Loucy (cell line): ENCODE results near the gene TMPO.
A peak's percentile ranks its signal among the peaks of the same experiment; 100 is the strongest.

ENCODE experiments used
- H2AFZ ChIP-seq: fragments of 200-600 bp; sonication (generic); 2 replicates; pipeline ENCODE4 v1.6.0; 2016; ENCODE audit warnings: antibody characterized with exemption, mild to moderate bottlenecking, low read length, moderate library complexity
- H3F3A ChIP-seq: fragments of 200-600 bp; 2 replicates; pipeline ENCODE4 v1.6.0; 2016; ENCODE audit warnings: antibody characterized with exemption, low read depth, mild to moderate bottlenecking
- H3K27me3 ChIP-seq: fragments of 200-600 bp; sonication (generic); 2 replicates; pipeline ENCODE4 v1.6.1; 2014; ENCODE audit warnings: low read length, mild to moderate bottlenecking; ENCODE audit not compliant: insufficient read depth, poor library complexity, severe bottlenecking
- H3K36me3 ChIP-seq: fragments of 200-600 bp; sonication (generic); 2 replicates; pipeline ENCODE4 v1.6.1; 2016; ENCODE audit warnings: low read length; ENCODE audit not compliant: insufficient read depth
- H3K4me1 ChIP-seq: fragments of 200-600 bp; sonication (generic); 2 replicates; pipeline ENCODE4 v1.5.1; 2014; ENCODE audit warnings: low read length, mild to moderate bottlenecking; ENCODE audit not compliant: insufficient read depth, poor library complexity, severe bottlenecking
- H3K4me2 ChIP-seq: fragments of 200-600 bp; sonication (generic); 2 replicates; pipeline ENCODE4 v1.6.0; 2014; ENCODE audit warnings: antibody characterized with exemption, low read length, low read depth, mild to moderate bottlenecking; ENCODE audit not compliant: poor library complexity, severe bottlenecking
- H3K4me3 ChIP-seq: fragments of 200-600 bp; sonication (generic); 2 replicates; pipeline ENCODE4 v1.5.1; 2014; ENCODE audit warnings: low read length, mild to moderate bottlenecking, mixed read lengths; ENCODE audit not compliant: poor library complexity, severe bottlenecking
- H3K79me2 ChIP-seq: fragments of 200-600 bp; sonication (generic); 2 replicates; pipeline ENCODE4 v1.6.1; 2014; ENCODE audit warnings: low read length; ENCODE audit not compliant: insufficient read depth
- H3K9ac ChIP-seq: fragments of 200-600 bp; sonication (generic); 2 replicates; pipeline ENCODE4 v1.6.0; 2014; ENCODE audit warnings: mild to moderate bottlenecking, low read depth, low read length, moderate library complexity; ENCODE audit not compliant: poor library complexity, severe bottlenecking
- H3K9me2 ChIP-seq: fragments of 200-600 bp; sonication (generic); replicated peaks from 2 replicates; pipeline ENCODE4 v1.6.1; 2016; ENCODE audit warnings: low read depth, low read length, mixed read lengths
- H3K9me3 ChIP-seq: fragments of 200-600 bp; sonication (generic); 2 replicates; pipeline ENCODE4 v1.6.1; 2014; ENCODE audit warnings: mild to moderate bottlenecking, antibody characterized with exemption, low read length, low read depth; ENCODE audit not compliant: insufficient read depth
- H4K20me1 ChIP-seq: fragments of 200-600 bp; sonication (generic); 2 replicates; pipeline ENCODE4 v1.6.0; 2014; ENCODE audit warnings: antibody characterized with exemption, low read length, mild to moderate bottlenecking; ENCODE audit not compliant: insufficient read depth, poor library complexity, severe bottlenecking
- CTCF ChIP-seq: fragments of 200-600 bp; sonication (generic); conservative IDR thresholded peaks from 2 replicates; pipeline ENCODE4 v1.5.1; 2014; ENCODE audit warnings: mild to moderate bottlenecking, antibody characterized with exemption, low read length
- EZH2phosphoT487 ChIP-seq: fragments of 200-600 bp; IDR thresholded peaks from 2 replicates; pipeline ENCODE4 v1.6.1; 2018; ENCODE audit warnings: antibody characterized with exemption, mild to moderate bottlenecking, moderate library complexity, borderline replicate concordance

The TMPO gene

GRCh38 chr12:98503342-98503591 lies 12.1 kb upstream of the TMPO start:
- no peaks in the 10 kb centered on the region for H3K9me3 ChIP-seq
- H3K27me3 ChIP-seq, result no peaks in the 10 kb centered on the region
- H4K20me1 ChIP-seq, result no peaks in the 10 kb centered on the region
- peaks cover 5% of the 10 kb centered on the region; the same call in 1 of the 2 replicates for H3F3A ChIP-seq
- peak overlapping the region; percentile 96 for H3K9ac ChIP-seq
- peaks cover 15% of the 10 kb centered on the region for H3K4me1 ChIP-seq
- peak overlapping the region; percentile 83 for H2AFZ ChIP-seq
- peak overlapping the region; percentile 79 for H3K4me3 ChIP-seq
- no peaks in the 10 kb centered on the region for H3K9me2 ChIP-seq
- peaks cover 10% of the 10 kb centered on the region; the same call in 1 of the 2 replicates for H3K79me2 ChIP-seq
- H3K36me3 ChIP-seq, result no peaks in the 10 kb centered on the region
- TF ChIP-seq CTCF (no peak), EZH2phosphoT487 (no peak)
- H3K4me2 ChIP-seq, result peak overlapping the region; percentile 75

- Histone ChIP-seq H3K4me1 (peaks cover 15% of the 10 kb centered on the region), H3K36me3 (no peaks in the 10 kb centered on the region), H3K9me2 (no peaks in the 10 kb centered on the region), H3K4me3 (peak overlapping the region; percentile 79), H4K20me1 (no peaks in the 10 kb centered on the region), H2AFZ (peak overlapping the region; percentile 83), H3K27me3 (no peaks in the 10 kb centered on the region), H3K9ac (peak overlapping the region; percentile 96), H3K4me2 (peak overlapping the region; percentile 75), H3K9me3 (no peaks in the 10 kb centered on the region), H3K79me2 (peaks cover 10% of the 10 kb centered on the region; the same call in 1 of the 2 replicates), H3F3A (peaks cover 5% of the 10 kb centered on the region; the same call in 1 of the 2 replicates)
- TF ChIP-seq EZH2phosphoT487 (no peak), CTCF (no peak)
Observed at GRCh38 chr12:98503592-98504367, 11.6 kb upstream of the TMPO start.

GRCh38 chr12:98504368-98504617 lies 11.1 kb upstream of the TMPO start:
- H3K4me2 ChIP-seq, result peak overlapping the region; percentile 75
- H2AFZ ChIP-seq, result peak overlapping the region; percentile 83
- no peak for TF ChIP-seq CTCF
- no peak for TF ChIP-seq EZH2phosphoT487
- no peaks in the 10 kb centered on the region for H3K27me3 ChIP-seq
- H3K4me1 ChIP-seq, result peaks cover 15% of the 10 kb centered on the region
- H3K36me3 ChIP-seq, result no peaks in the 10 kb centered on the region
- H4K20me1 ChIP-seq, result no peaks in the 10 kb centered on the region
- peak overlapping the region; percentile 96 for H3K9ac ChIP-seq
- peaks cover 10% of the 10 kb centered on the region; the same call in 1 of the 2 replicates for H3K79me2 ChIP-seq
- H3K9me2 ChIP-seq, result no peaks in the 10 kb centered on the region
- H3K9me3 ChIP-seq, result no peaks in the 10 kb centered on the region
- peak overlapping the region; percentile 79 for H3K4me3 ChIP-seq
- peaks cover 5% of the 10 kb centered on the region; the same call in 1 of the 2 replicates for H3F3A ChIP-seq
